ENCODE data around the gene PAX2.
"Not testable (repeated sequence)": the region's sequence is repeated elsewhere in the genome, so short reads cannot be mapped to it uniquely, and the experiment has no call there.

Gene PAX2

DNA sequence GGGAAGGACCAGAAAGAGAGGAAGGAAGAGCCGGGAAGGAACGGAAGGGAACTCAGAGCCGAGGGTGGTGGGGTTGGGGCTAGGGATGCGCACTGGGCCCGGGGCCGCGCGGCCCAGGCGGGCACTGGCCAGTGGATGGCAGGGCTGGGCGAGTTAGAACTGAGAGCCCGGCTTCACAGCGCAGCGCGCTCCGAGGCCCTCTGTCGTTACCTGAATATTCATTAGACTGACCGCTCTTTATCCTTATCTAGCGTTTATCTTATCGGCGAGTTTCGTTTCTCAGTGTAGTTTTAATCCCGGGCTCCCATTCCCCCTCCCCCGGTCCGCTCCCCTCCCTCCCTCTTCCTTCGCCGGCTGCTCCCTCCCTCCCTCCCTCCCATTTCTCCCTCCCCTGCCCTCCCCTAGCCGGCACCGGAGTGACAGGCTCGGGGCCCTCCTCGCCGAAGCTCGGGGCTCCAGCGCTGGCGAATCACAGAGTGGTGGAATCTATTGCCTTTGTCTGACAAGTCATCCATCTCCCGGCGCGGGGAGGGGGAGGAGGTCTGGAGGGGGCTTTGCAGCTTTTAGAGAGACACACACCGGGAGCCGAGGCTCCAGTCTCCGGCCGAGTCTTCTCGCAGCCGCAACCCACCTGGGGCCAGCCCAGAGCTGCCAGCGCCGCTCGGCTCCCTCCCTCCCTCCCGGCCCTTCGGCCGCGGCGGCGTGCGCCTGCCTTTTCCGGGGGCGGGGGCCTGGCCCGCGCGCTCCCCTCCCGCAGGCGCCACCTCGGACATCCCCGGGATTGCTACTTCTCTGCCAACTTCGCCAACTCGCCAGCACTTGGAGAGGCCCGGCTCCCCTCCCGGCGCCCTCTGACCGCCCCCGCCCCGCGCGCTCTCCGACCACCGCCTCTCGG lies at the start of gene PAX2:
TSS of gene PAX2 (plus strand) at position 596 of the 895 bp plus-strand sequence. CDS start 679 bp downstream, outside the sequence.
- peak; percentile 33 for DNase-seq

DNA sequence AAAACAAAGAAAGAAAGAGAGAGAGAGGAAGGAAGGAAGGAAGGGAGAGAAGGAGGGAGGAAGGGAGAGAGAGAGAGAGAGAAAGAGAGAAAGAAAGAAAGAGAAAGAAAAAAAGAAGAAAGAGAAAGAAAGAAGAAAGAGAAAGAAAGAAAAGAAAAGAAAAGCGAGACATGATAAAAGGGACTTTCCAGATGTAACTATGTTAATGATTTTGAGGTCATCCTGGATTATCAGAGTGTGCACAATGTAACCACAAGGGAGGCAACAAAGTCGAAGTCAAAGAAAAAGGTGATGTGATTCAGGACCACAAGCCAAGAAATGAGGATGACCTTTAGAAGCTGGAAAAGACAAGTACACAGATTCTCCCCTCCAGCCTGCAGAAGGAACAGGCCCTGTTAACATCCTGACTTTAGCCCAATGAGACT lies 48.9 kb upstream of the PAX2 start:
- DNase-seq: no peak

- DNase-seq: no peak
Measured at GRCh38 chr10:100697070-100697469, 48.3 kb upstream of the PAX2 start.

GRCh38 chr10:100697631-100698030 lies 47.8 kb upstream of the PAX2 start:
- no peak for DNase-seq

GRCh38 chr10:100701704-100702103 lies 43.7 kb upstream of the PAX2 start:
- not testable (repeated sequence) for DNase-seq

GRCh38 chr10:100705139-100705538 lies 40.2 kb upstream of the PAX2 start:
- DNase-seq: no peak

GRCh38 chr10:100707261-100707848 lies 38.0 kb upstream of the PAX2 start:
- DNase-seq: no peak

DNA sequence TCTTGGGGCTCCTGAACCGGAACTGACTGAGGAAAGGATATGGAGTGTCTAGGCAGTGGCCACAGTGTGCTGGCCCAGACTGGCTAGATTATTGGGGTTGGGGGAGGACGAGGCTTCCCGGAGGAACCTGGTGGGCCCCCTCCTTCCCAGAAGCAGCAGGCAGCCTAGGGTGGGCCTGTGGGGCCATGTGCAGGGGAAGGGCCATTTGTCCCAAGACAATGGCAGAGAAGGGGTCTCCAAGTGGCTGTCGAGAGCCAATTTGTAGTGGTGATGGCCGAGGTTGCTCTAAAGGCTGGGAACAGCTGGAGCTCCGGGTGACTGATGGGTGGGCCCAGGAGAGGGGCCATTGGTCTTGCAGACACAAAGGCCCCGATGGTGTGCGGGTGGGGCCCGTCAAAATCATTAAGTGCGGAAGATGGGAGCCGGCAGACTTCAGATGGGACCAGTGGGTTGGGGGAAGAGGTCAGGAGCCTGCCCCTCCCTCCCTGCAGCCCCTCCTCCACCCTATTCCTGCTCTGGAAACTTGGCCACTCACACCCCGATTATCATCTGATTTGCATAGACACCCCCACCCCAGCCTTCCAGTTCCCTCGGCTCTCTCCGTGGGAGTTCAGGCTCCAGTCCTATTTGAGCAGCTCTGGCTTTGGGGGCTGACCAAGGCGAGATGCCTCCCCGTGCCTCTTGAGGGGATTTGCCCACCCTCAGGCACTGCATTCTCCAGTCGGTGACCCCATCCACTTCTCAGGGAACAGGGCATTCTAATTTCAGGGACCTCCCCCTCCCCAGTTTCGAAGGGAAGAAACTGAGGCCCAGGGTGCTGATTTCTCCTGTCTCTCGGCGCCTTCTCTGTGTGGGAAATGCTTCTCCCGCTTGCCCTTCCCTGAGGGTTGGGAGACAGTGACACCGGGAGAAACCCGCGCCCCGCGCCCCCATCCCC lies 36.0 kb upstream of the PAX2 start:
- DNase-seq: no peak

DNA sequence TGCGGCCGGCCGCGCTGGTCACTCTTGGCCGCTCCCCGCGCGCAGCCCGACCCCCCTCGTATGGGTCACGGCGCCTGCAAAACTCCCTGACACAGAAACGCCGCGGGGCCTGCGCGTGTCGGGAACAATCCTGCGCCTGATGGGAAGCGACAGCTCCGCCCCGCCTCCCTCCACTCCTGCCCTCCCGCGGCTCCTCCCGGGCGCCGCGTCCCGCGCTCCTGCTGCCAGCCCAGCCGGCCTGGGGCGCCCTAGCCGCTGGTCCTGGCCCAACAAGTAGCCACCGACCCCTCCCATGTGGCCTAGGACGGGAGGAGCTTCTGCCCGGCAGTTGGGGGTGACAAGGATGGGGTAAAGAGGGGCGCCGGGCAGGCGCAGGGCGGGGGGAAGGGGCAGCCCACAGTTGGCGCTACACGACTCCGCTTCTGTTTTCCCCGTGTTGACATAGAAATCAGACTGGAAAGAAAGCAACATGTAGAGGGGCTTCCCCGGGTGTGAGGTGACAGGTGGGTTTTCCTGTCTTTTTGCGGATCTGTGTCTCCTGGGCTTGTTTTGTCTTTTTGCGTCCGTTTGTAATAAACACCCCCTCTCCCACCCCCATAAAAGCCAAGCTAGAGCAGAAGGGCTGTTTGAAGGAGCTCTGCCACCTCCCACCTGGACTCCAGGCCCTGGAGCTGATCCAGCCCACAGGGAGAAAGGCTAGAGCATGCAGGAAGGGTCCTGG lies 35.1 kb upstream of the PAX2 start:
- peak; percentile 26 for DNase-seq

GRCh38 chr10:100713049-100713858 lies 32.1 kb upstream of the PAX2 start:
- DNase-seq: no peak

- DNase-seq: no peak
Measured at GRCh38 chr10:100713859-100714565, 31.4 kb upstream of the PAX2 start.

- DNase-seq: no peak
Measured at GRCh38 chr10:100714566-100714950, 30.8 kb upstream of the PAX2 start.

DNA sequence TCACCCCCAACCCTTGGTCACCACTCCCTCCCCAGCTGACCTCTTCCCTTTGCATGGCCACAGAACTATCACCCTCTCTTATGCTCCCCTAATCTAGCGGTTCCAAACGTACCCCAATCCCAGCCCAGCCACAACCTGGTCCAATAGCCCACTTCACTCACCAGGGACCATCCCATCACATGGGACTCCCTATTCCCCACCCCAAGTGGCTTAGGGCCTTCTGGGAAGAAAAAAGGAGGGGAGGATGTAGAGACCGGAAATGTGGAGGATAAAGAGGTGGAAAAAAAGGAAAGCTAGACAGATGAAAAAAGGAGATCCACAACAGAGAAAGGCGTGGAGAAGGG lies 30.3 kb upstream of the PAX2 start:
- no peak for DNase-seq

GRCh38 chr10:100715445-100716385 lies 29.7 kb upstream of the PAX2 start:
- no peak for DNase-seq

- no peak for DNase-seq
Measured at GRCh38 chr10:100717166-100717565, 28.2 kb upstream of the PAX2 start.

GRCh38 chr10:100718197-100718742 lies 27.1 kb upstream of the PAX2 start:
- DNase-seq: no peak

- no peak for DNase-seq
Measured at GRCh38 chr10:100723180-100723579, 22.2 kb upstream of the PAX2 start.

- no peak for DNase-seq
Measured at GRCh38 chr10:100723770-100724530, 21.4 kb upstream of the PAX2 start.

DNA sequence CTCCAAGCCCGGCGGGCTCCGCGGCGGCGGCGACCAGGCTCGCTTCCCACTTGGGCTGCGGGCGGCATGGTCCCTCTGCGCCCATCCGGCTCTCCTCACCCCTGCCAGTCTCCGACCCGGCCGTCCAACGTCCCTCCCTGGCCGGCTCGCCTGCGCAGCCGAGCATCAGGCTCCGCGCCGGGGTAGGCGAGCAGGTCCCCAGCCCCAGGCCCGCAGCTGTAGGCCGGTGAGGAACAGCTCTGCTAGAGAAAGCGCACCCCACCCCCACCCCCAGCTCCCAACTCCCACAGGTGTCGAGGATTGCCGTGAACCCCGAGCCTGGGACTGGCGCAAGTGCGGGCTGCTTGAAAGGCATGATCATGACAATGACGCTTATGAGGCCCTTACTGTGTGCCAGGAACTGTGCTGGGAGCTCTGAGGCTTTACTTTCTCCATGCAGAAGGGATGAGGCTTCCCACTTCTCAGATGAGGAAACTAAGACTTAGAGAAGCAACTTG lies 20.8 kb upstream of the PAX2 start:
- DNase-seq: no peak

Measured in NCI-H1694 (cell line).